ENCODE data around the gene NRN1L. TPM values are rescaled to one million over a fixed set of nuclear protein-coding genes. Genes with fewer than 3 reads are reported as not detected.
A peak's percentile ranks its signal among the peaks of the same experiment; 100 is the strongest.

NRN1L gene
- total RNA-seq, 3 donors from 2014 or later (not counting 1 experiment from before 2014, with no cell fraction given): 0.70 to 1.3 TPM; not detected in 1

DNA sequence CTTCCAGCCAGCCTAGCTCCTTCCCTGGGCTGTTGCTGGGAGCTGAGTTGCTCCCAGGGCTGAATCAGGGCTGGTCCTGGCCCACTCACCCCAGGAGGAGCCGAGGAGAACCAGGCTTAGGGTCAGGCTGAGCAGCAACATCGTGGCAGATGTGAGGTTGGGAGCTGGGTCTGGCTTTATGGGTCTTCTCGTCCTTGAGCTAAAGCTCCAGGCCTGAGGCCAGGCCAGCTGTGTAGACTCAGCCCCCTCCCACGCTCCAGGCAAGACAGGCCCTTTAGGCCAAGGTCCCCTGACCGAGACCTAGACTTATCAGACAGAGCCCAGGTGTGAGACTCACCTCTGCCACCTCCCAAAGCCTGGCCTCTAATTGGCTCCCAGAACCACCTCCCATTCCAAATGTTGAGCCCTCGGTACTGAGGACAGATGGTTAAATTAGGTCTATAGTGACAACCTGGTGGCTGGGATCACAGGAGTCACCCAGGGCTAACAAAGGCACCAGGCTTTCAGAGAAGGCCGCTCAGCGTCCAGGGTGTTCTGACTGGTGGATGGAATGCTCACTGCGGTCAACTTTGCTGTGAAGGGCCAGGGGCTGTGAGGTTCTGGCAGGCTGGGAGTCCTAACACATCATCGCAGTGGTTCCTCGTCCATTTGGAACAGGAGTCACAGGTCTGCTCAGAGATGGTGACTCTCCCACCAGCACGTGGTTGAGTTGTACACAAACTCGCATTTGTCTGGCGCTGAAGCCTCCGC lies 47.2 kb downstream of the NRN1L start, which contains the start of gene CTRL:
Gene CTRL, minus strand, starts transcription at position 151 of the 750 bp plus-strand sequence. Its CDS starts 10 bp downstream, at position 141.
- Histone ChIP-seq H3K9me3 (ENCODE audit: control insufficient read depth, insufficient read depth, low read length) (no peaks in the 10 kb centered on the region), H3K27me3 (ENCODE audit: control insufficient read depth, insufficient read depth, low read length) (no peaks in the 10 kb centered on the region), H3K27ac (ENCODE audit: low read length) (peak within 1 kb of the TSS; percentile 25), H3K4me3 (ENCODE audit: low read length) (no peak within 1 kb of the TSS), H3K4me1 (ENCODE audit: control insufficient read depth, insufficient read depth, low read length) (peaks cover 28% of the 10 kb centered on the region), H3K36me3 (ENCODE audit: control insufficient read depth, insufficient read depth, low read length) (peaks cover 73% of the 10 kb centered on the region)
- no peak for TF ChIP-seq CTCF (IDR thresholded peaks at IDR 0.05)
- no peaks in the 10 kb centered on the region for H3K27me3 Mint-ChIP-seq (ENCODE audit: low read depth in 2 of 2)
- intact Hi-C loops (cut with micrococcal nuclease): no loop called here
- DNase-seq (no peak), ATAC-seq (no peak)
- no peaks in the 10 kb centered on the region for H3K9me3 Mint-ChIP-seq
- peak within 1 kb of the TSS; percentile 18 to 68 for H3K27ac Mint-ChIP-seq
- no peak within 1 kb of the TSS for H3K4me3 Mint-ChIP-seq
- 95% methylated on average over 15 of the region's 15 CpGs for WGBS (ENCODE audit: insufficient coverage)
- H3K4me1 Mint-ChIP-seq: peaks cover 22 to 37% of the 10 kb centered on the region in 2 donors
- no peaks in the 10 kb centered on the region for H3K36me3 Mint-ChIP-seq

DNA sequence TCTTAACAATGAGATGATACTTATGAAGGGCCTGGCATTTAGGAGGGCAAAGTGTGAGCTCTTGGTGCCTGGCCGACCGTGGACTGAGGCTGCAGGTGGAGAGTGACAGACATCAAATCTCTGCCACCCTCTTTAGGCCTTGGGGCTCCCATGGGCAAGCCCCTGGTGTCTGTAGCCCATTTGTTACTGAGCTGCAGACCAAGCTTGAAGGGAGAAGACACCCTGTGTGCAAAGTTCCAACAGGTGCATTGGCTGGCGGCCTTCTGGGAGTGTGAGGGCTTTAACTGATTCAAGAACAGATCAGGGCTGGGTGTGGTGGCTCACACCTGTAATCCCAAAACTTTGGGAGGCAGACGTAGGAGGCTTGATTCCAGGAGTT lies 47.8 kb downstream of the NRN1L start:
- Mint-ChIP-seq H3K4me3 (no peak overlapping the region), H3K27ac (peak overlapping the region; percentile 18 to 68), H3K9me3 (no peaks in the 10 kb centered on the region), H3K27me3 (ENCODE audit: low read depth in 2 of 2) (no peaks in the 10 kb centered on the region), H3K4me1 (peaks cover 28 to 43% of the 10 kb centered on the region in 2 donors), H3K36me3 (no peaks in the 10 kb centered on the region)
- intact Hi-C loops (cut with micrococcal nuclease): no loop called here
- Histone ChIP-seq H3K27me3 (ENCODE audit: control insufficient read depth, insufficient read depth, low read length) (no peaks in the 10 kb centered on the region), H3K36me3 (ENCODE audit: control insufficient read depth, insufficient read depth, low read length) (peaks cover 71% of the 10 kb centered on the region), H3K4me1 (ENCODE audit: control insufficient read depth, insufficient read depth, low read length) (peaks cover 33% of the 10 kb centered on the region), H3K4me3 (ENCODE audit: low read length) (no peak overlapping the region), H3K9me3 (ENCODE audit: control insufficient read depth, insufficient read depth, low read length) (no peaks in the 10 kb centered on the region), H3K27ac (ENCODE audit: low read length) (no peak overlapping the region)
- ATAC-seq: no peak
- WGBS (ENCODE audit: insufficient coverage): 90% methylated on average over 4 of the region's 4 CpGs
- TF ChIP-seq CTCF (IDR thresholded peaks at IDR 0.05): no peak
- DNase-seq: no peak

DNA sequence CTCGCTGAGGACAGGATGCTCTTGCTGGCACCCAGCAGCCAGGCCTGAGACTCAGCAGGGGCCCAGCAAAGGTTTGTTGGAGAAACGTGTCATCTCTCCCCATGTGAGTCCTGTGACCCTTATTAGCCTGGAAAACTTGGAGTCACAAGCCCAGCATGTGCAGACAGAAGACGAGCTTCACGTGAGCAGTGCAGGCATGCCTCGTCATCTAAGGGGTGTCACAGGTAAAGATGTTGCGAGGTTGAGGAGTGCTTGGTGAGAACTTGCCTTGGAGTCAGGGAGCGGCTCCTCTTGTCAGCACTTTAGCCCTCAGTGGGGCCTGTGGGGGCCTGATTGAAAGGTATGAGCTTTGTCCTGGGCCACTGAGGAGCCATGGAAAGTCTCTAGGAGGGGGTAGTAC lies 49.1 kb downstream of the NRN1L start:
- 89% methylated on average over 7 of the region's 7 CpGs for WGBS (ENCODE audit: insufficient coverage)
- H3K27me3 ChIP-seq (ENCODE audit: control insufficient read depth, insufficient read depth, low read length): no peaks in the 10 kb centered on the region
- ATAC-seq: no peak
- Mint-ChIP-seq H3K4me3 (peak overlapping the region; percentile 47), H3K4me1 (peaks cover 28 to 34% of the 10 kb centered on the region in 2 donors), H3K27me3 (ENCODE audit: low read depth in 2 of 2) (no peaks in the 10 kb centered on the region), H3K27ac (peak overlapping the region; percentile 48 to 98), H3K36me3 (no peaks in the 10 kb centered on the region), H3K9me3 (no peaks in the 10 kb centered on the region)
- no peak for TF ChIP-seq CTCF (IDR thresholded peaks at IDR 0.05)
- H3K4me1 ChIP-seq (ENCODE audit: control insufficient read depth, insufficient read depth, low read length): peaks cover 33% of the 10 kb centered on the region
- intact Hi-C loops (cut with micrococcal nuclease): loop anchor here (2.0 kb wide), 1 partner anchor 35 kb away; the partner anchor contains the start of gene SLC12A4
- H3K27ac ChIP-seq (ENCODE audit: low read length): no peak overlapping the region
- no peaks in the 10 kb centered on the region for H3K9me3 ChIP-seq (ENCODE audit: control insufficient read depth, insufficient read depth, low read length)
- H3K36me3 ChIP-seq (ENCODE audit: control insufficient read depth, insufficient read depth, low read length): peaks cover 58% of the 10 kb centered on the region
- no peak for DNase-seq
- no peak overlapping the region for H3K4me3 ChIP-seq (ENCODE audit: low read length)
